PC-3 (cell line): Measurements from ENCODE around the gene TMEM270. TPM values are rescaled to one million over a fixed set of nuclear protein-coding genes. Genes with fewer than 3 reads are reported as not detected.

Experiments
- ATAC-seq: fragments of 200-7000 bp; cut with Tn5 transposase; 2 replicates; pipeline ENCODE4 v1.9.1; 2020; ENCODE audit warnings: mild to moderate bottlenecking, moderate library complexity
- BruUV-seq: library from RNA; stranded (reverse); fragments of 400-500 nt; replicated peaks from 2 replicates; lab custom pipeline; 2021; lab: Mats Ljungman, UMichigan
- CTCF ChIA-PET: fragments of 300-600 bp; sonication (Branson Sonifier 250); formaldehyde crosslinking; loops from one replicate; lab custom pipeline; 2022; ENCODE audit warnings: antibody characterized with exemption; lab: Charles Lee
- POLR2A ChIA-PET: fragments of 300-600 bp; sonication (Branson Sonifier 250); formaldehyde crosslinking; loops from one replicate; lab custom pipeline; 2022; ENCODE audit warnings: antibody characterized with exemption; ENCODE audit not compliant: unreplicated experiment; lab: Charles Lee
- DNase-seq: peaks from one replicate; pipeline ENCODE4 v3.0.0-alpha.2; 2015
- H2AFZ ChIP-seq: fragments of 300-600 bp; sonication (generic); 2 replicates; pipeline ENCODE4 v1.6.0; 2016; ENCODE audit warnings: antibody characterized with exemption, low read length
- H3F3A ChIP-seq: fragments of 300-600 bp; sonication (generic); one replicate; pipeline ENCODE4 v1.6.0; 2017; ENCODE audit warnings: antibody characterized with exemption, low read length, control low read depth, mild to moderate bottlenecking; ENCODE audit not compliant: unreplicated experiment
- H3K27ac ChIP-seq: fragments of 300-600 bp; sonication (generic); 2 replicates; pipeline ENCODE4 v1.5.1; 2016; ENCODE audit warnings: mild to moderate bottlenecking, low read length
- H3K27me3 ChIP-seq: fragments of 300-600 bp; sonication (generic); 2 replicates; pipeline ENCODE4 v1.6.1; 2016; ENCODE audit warnings: low read length, mixed read lengths
- H3K36me3 ChIP-seq: fragments of 300-600 bp; sonication (generic); 2 replicates; pipeline ENCODE4 v1.6.1; 2016; ENCODE audit warnings: low read depth, mixed run types, low read length, mixed read lengths
- H3K4me1 ChIP-seq: fragments of 300-600 bp; sonication (generic); 2 replicates; pipeline ENCODE4 v1.5.1; 2016; ENCODE audit warnings: low read length; ENCODE audit not compliant: insufficient read depth
- H3K4me2 ChIP-seq: fragments of 300-600 bp; sonication (generic); 2 replicates; pipeline ENCODE4 v1.6.0; 2016; ENCODE audit warnings: low read length
- H3K4me3 ChIP-seq: fragments of 300-600 bp; sonication (generic); 2 replicates; pipeline ENCODE4 v1.5.1; 2016; ENCODE audit warnings: mild to moderate bottlenecking, low read length, mixed read lengths
- H3K79me2 ChIP-seq: fragments of 300-600 bp; sonication (generic); 2 replicates; pipeline ENCODE4 v1.6.1; 2017; ENCODE audit warnings: low read length, mixed read lengths
- H3K9ac ChIP-seq: fragments of 300-600 bp; sonication (generic); 2 replicates; pipeline ENCODE4 v1.6.0; 2016; ENCODE audit warnings: mild to moderate bottlenecking, low read length
- H3K9me2 ChIP-seq: fragments of 300-600 bp; sonication (generic); replicated peaks from 2 replicates; pipeline ENCODE4 v1.6.1; 2016; ENCODE audit warnings: mixed run types, low read length, mixed read lengths
- H3K9me3 ChIP-seq: fragments of 300-600 bp; sonication (generic); 2 replicates; pipeline ENCODE4 v1.6.1; 2016; ENCODE audit warnings: low read length, mixed read lengths
- H4K20me1 ChIP-seq: fragments of 300-600 bp; sonication (generic); 2 replicates; pipeline ENCODE4 v1.6.1; 2016; ENCODE audit warnings: low read length, mixed read lengths
- EZH2 ChIP-seq: fragments of 300-600 bp; sonication (generic); IDR thresholded peaks from one replicate; pipeline ENCODE4 v1.6.1; 2017; ENCODE audit warnings: antibody characterized with exemption, mild to moderate bottlenecking, low read length; ENCODE audit not compliant: unreplicated experiment
- EZH2phosphoT487 ChIP-seq: fragments of 300-600 bp; sonication (generic); IDR thresholded peaks from 2 replicates; pipeline ENCODE4 v1.6.1; 2018; ENCODE audit warnings: mild to moderate bottlenecking, antibody characterized with exemption, low read length, borderline replicate concordance
- intact Hi-C: fragments of 100-400 bp; cut with micrococcal nuclease; formaldehyde crosslinking; loops from 2 replicates; pipeline ENCODE4 v1.9.0; 2023
- total RNA-seq: library from RNA; depleted of rRNA; stranded (reverse); fragments of >200 nt; gene quantifications from 2 replicates; pipeline ENCODE4 v1.2.3, GENCODE V29; 2014
- TF ChIP-seq, protein P1 (sequence below): fragments of 300-600 bp; sonication (generic); conservative IDR thresholded peaks from 2 replicates; pipeline ENCODE4 v1.5.1; 2017; ENCODE audit warnings: antibody characterized with exemption, low read depth, mild to moderate bottlenecking, low read length

The TMEM270 gene
- total RNA-seq, 1 experiment from 2014 or later: not detected

DNA sequence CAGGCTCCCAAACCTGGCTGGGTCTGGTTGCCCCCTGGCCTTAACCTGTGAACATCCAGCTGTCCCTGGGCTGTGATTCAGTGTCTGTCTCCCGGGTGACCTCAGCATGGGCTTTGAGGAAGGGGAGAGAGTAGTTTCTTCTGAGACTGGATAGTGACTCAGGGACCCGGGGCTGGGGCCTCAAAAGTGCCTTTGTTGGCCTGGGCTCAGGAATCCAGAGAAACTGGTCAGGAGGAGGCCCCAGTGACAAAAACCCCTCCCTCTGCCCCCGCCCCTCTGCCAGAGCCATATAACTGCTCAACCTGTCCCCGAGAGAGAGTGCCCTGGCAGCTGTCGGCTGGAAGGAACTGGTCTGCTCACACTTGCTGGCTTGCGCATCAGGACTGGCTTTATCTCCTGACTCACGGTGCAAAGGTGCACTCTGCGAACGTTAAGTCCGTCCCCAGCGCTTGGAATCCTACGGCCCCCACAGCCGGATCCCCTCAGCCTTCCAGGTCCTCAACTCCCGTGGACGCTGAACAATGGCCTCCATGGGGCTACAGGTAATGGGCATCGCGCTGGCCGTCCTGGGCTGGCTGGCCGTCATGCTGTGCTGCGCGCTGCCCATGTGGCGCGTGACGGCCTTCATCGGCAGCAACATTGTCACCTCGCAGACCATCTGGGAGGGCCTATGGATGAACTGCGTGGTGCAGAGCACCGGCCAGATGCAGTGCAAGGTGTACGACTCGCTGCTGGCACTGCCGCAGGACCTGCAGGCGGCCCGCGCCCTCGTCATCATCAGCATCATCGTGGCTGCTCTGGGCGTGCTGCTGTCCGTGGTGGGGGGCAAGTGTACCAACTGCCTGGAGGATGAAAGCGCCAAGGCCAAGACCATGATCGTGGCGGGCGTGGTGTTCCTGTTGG lies 30.0 kb upstream of the TMEM270 start, which contains the start of gene CLDN4:
CLDN4 (plus strand) TSS at position 316 of the 903 bp plus-strand sequence; CDS start at position 522, 206 bp downstream.
- Histone ChIP-seq H2AFZ (no peak within 1 kb of the TSS), H4K20me1 (peaks cover 21% of the 10 kb centered on the region), H3K79me2 (peaks cover 45% of the 10 kb centered on the region), H3K9ac (peak within 1 kb of the TSS; percentile 96), H3K9me3 (no peaks in the 10 kb centered on the region), H3K4me2 (peak within 1 kb of the TSS; percentile 87), H3K4me1 (peaks cover 42% of the 10 kb centered on the region), H3K27me3 (no peaks in the 10 kb centered on the region), H3K36me3 (peaks cover 12% of the 10 kb centered on the region), H3K4me3 (peak within 1 kb of the TSS; percentile 99), H3F3A (peaks cover 9% of the 10 kb centered on the region), H3K9me2 (no peaks in the 10 kb centered on the region), H3K27ac (peak within 1 kb of the TSS; percentile 96)
- intact Hi-C loops: no loop called here
- POLR2A ChIA-PET: interaction anchor here (0.6 to 4.1 kb wide), 2 partner anchors 12 to 57 kb away, joined by 5 to 64 read pairs; partner anchors contain the start of gene METTL27
- TSS peak; percentile 77 for BruUV-seq
- DNase-seq (peak; percentile 97), ATAC-seq (peak; percentile 43)
- CTCF ChIA-PET: no interaction called here
- TF ChIP-seq EZH2 (no peak), EZH2phosphoT487 (no peak)
- TF ChIP-seq, protein P1, sequence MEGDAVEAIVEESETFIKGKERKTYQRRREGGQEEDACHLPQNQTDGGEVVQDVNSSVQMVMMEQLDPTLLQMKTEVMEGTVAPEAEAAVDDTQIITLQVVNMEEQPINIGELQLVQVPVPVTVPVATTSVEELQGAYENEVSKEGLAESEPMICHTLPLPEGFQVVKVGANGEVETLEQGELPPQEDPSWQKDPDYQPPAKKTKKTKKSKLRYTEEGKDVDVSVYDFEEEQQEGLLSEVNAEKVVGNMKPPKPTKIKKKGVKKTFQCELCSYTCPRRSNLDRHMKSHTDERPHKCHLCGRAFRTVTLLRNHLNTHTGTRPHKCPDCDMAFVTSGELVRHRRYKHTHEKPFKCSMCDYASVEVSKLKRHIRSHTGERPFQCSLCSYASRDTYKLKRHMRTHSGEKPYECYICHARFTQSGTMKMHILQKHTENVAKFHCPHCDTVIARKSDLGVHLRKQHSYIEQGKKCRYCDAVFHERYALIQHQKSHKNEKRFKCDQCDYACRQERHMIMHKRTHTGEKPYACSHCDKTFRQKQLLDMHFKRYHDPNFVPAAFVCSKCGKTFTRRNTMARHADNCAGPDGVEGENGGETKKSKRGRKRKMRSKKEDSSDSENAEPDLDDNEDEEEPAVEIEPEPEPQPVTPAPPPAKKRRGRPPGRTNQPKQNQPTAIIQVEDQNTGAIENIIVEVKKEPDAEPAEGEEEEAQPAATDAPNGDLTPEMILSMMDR: no peak

DNA sequence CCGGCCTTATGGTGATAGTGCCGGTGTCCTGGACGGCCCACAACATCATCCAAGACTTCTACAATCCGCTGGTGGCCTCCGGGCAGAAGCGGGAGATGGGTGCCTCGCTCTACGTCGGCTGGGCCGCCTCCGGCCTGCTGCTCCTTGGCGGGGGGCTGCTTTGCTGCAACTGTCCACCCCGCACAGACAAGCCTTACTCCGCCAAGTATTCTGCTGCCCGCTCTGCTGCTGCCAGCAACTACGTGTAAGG lies 29.4 kb upstream of the TMEM270 start:
- ChIA-PET POLR2A (interaction anchor here (3.0 to 4.1 kb wide), 2 partner anchors 11 to 19 kb away, joined by 17 to 64 read pairs; partner anchors contain the start of gene METTL27), CTCF (no interaction called here)
- H3K27me3 ChIP-seq: no peaks in the 10 kb centered on the region
- no peak for DNase-seq
- intact Hi-C loops: no loop called here
- peak overlapping the region; percentile 99 for H3K4me3 ChIP-seq
- H4K20me1 ChIP-seq: peaks cover 21% of the 10 kb centered on the region
- peak overlapping the region; percentile 96 for H3K27ac ChIP-seq
- peak overlapping the region; percentile 87 for H3K4me2 ChIP-seq
- peaks cover 12% of the 10 kb centered on the region for H3K36me3 ChIP-seq
- TF ChIP-seq EZH2 (no peak), EZH2phosphoT487 (no peak)
- TF ChIP-seq, protein P1: no peak
- H3K9ac ChIP-seq: peak overlapping the region; percentile 96
- H3K4me1 ChIP-seq: peaks cover 41% of the 10 kb centered on the region
- H3K9me2 ChIP-seq: no peaks in the 10 kb centered on the region
- no TSS peak for BruUV-seq
- peaks cover 45% of the 10 kb centered on the region for H3K79me2 ChIP-seq
- H3K9me3 ChIP-seq: no peaks in the 10 kb centered on the region
- ATAC-seq: no peak
- no peak overlapping the region for H2AFZ ChIP-seq
- H3F3A ChIP-seq: peaks cover 9% of the 10 kb centered on the region
